CD4-positive, alpha-beta T cell treated with Interleukin-4 for 4 hours (primary cell): ENCODE measurements around the gene PARP12.

Experiments
- DNase-seq: peaks from one replicate; pipeline ENCODE4 v3.0.0-alpha.2; 2020

The PARP12 gene

GRCh38 chr7:140010194-140010895 lies 52.4 kb downstream of the PARP12 start:
- DNase-seq: no peak

DNA sequence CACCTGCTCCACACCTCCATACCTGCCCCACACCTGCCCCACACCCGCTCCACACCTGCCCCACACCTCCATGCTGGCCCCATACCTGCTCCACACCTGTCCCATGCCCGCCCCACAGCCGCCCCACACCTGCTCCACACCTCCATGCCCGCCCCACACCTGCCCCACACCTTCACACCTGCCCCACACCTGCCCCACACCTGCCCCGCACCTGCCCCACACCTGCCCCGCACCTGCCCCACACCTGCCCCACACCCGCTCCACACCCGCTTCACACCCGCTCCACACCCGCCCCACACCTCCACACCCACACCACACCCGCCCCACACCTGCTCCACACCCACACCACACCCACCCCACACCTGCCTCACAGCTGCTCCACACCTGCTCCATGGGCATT lies 53.0 kb downstream of the PARP12 start:
- DNase-seq: no peak

GRCh38 chr7:140008755-140009610 lies 53.8 kb downstream of the PARP12 start:
- DNase-seq: no peak

DNA sequence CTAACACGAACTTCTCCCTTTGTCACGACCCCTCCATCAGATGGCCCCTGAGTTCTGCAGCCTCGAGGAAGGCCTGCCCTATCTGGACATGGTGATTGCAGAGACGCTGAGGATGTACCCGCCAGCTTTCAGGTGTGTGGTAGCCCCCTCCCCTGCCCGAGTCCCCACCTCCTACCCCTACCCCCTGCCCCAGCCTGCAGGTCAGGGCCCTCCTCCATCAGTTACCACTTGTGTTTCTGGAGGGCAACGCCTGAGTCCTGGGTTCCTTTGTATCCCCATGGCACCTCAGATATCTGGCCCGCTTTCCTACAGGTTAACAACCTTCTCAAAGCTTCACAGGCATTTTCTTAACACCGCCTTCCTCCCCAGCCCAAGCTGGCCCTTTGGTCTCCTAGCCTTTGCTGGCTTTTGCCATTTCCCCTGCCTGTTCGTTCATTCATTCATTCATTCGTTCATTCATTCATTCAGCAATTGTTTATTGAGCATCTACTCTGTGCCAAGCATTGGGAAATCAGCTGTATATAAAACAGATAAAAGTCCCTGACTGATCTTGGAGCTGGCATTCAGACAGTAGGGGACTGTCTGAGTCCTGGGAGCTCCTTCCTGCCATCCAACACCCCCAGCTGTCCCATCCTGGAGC lies 55.6 kb downstream of the PARP12 start:
- no peak for DNase-seq

DNA sequence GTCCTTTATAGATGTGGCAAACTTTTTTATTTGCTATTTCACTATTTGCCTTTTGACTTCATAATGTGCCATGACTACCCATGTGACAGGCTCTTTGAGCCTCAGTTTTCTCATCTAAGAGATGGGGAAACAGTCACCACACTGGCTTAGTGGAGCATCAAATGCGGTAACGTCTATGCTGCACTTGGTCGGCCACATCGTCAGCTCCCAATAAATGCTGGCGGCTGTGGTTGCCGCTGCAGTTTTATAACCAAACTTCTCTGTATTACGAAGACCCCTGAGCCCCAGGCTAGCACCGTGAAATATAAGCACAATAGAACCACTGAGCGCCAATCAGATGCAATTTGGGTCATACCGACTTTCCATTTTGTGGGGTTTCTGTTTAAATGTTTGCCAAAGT lies 56.2 kb downstream of the PARP12 start:
- no peak for DNase-seq

- DNase-seq: no peak
These were observed 56.8 kb downstream of the PARP12 start for GRCh38 chr7:140005754-140006503.

- DNase-seq: no peak
These were observed 57.4 kb downstream of the PARP12 start for GRCh38 chr7:140005341-140005740.

DNA sequence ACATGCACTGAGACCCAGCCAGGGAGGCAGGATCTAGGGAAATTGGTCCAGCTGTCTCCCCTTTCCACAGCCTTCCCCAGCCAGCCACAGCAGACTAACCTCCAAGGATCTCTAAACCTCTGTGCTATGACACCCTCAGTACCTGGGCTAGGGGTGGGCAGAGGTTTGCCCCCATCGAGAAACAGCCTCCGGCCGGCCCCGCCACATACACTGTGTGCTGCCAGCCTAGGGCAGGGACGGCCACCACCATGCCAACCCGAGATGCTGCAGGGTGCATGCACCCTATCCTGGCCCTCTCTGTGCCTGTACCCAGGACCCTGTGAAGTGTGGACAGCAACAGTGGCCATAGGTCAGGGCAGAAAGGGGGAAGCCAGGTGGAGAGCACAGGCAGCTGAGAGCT lies 58.1 kb downstream of the PARP12 start:
- DNase-seq: no peak

DNA sequence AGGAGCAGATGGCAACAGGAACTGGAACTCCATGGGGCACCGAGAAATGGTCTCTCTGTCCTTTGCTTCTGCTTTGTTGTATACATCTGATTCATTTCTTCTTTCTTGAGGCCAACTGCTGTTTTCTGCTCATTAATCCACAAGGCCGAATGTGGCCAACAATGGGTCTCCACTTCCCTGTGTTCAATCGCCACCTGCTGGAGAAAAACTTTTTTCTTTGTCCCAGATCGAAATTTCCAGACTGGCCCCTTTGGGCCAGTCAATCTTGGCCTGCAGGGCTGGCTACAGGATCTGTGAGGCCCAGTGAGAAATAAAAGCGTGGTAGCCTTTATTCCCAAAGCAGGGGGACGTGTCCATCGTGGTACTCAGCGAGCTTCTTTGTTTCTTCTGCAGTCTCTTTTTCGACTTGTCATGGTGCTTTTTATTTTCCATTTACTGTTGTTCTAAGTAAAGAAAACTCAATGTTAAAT lies 58.8 kb downstream of the PARP12 start:
- peak; percentile 37 for DNase-seq

DNA sequence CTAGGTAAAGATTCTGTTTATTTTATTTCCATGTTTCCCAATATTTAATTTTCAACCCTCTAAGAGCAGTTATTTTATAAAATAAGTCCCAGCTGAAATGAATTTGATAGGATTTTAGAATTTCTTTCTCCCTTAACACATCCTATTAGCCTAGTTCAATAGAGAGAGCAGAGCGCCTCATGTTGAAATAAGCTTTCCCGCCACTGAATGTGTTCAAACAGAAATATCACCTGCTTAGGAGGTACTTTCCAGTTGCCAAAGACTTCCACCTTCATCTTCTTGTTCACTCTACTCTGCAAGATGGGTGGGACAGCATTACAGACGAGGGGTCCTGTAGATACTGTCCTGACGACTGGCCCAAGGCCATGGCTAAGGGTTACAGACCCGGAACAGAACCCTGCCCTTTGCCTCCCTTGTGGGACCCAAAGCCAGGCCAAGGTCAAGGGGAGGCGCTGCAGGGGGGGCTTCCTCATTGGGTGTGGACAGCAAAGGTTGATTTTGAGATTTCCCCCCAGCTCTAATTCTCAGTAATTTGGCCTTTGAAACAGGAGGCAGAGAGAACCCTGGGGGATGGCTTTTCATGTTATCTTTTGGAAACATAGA lies 62.0 kb downstream of the PARP12 start:
- DNase-seq: no peak

GRCh38 chr7:139999516-139999915 lies 63.2 kb downstream of the PARP12 start:
- no peak for DNase-seq

DNA sequence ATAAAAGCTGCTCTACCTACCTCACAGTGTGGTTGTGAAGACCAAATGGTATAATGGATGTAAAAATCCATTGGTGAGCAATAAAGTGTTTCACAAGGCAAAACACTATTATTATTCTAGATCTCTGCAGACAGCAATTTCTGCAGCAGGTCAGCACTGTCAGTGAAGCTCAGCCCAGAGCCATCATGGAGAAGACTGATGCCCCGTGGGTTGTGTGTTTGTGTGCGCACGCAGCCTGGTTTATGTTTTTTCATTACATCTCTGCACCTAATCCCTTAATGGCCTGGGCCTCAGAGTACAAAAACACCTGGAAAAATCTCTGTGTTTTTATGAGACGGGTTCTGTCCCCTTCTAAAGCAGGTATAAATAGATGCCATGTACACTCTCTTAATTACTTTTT lies 64.2 kb downstream of the PARP12 start:
- DNase-seq: no peak

GRCh38 chr7:139995017-139995915 lies 67.5 kb downstream of the PARP12 start:
- no peak for DNase-seq

DNA sequence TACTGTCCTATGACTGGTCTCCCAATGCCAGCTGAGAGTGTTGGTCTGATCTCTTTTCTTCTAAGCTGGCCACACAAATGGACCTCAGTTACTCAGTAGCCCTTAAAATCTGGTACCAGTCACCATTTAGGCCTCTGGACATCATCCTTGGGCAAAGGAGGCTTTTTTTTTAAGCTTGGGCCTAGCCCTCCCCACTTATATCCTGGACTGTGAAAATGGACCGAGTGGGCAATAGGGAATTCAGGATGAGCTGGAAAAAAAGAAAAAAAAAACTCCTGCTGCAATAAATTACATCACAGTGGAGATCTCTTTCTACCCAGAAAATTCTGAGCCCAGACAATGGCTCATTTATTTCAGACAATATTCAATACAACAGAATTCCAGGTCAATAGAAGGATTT lies 68.4 kb downstream of the PARP12 start:
- no peak for DNase-seq

GRCh38 chr7:139993592-139993991 lies 69.2 kb downstream of the PARP12 start:
- DNase-seq: no peak

DNA sequence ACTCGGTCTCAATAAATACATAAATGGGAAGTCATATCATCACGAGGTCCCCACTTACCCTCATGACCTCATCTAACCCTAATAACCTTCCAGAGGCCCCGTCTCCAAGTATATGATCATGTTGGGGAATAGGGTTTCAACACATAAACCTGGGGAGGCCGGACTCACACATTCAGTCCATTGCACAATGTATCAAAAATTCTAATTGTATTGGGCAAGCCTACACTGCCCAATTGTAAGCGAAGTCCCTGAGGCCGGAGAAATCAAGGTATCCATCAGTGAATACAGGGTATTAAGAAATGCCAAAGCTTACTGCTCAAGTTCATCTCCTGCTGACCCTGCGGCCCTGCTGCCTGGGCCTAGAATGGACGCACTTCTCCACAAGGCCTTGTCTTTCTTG lies 69.6 kb downstream of the PARP12 start:
- no peak for DNase-seq

- DNase-seq: no peak
These were observed 70.3 kb downstream of the PARP12 start for GRCh38 chr7:139992353-139993044.

DNA sequence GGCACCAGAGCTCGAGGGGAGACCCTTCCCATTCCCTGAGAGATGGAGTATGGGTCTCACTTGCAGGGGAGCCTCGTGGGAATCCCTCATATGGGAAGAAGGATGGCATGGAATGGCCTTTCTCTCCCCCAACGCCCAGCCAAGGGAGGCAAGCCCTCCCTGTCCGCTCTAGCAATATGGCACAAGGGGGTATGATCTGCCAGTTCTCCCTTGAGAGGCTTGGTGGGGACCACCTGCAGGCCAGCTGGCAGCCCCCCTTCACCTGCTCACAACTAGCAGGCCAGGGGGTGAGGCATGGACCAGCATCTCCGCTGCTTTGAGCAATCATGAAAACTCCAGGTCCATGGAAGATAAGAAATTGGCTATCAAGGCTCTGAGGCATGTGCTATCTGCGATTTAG lies 70.8 kb downstream of the PARP12 start:
- DNase-seq: no peak

GRCh38 chr7:139991269-139991666 lies 71.5 kb downstream of the PARP12 start:
- no peak for DNase-seq

DNA sequence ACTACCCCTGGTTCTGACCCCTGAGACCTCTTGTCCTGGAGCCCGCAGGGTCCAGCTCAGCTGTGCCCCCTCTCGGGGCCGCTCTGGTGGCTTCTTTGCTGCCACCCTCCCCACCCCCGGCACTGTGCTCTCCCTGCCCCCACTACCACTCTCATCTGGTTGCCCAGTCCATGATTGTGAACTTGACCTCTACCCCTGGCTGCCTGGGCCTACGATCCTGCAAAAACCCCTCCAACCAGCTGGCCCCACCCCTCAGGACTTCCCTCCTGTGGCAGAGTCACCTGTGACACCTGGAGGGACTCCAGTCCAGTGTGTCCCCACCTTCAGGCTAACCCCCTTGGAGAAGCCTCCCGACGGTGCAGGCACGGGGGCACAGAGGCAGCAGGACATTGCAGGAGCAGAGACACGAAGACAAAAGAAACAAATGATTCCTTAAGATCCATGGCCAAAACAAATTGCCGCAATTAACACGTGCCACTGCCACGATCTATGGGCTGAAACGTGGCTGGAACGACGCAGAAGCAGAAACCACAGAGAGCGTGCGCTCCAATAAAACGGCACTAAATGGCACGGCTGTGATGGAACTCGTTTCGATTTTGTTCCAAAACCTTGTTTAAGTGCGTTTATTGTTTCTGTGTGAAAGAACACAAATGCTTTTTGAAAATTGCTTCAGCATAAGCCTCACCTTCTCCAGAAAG lies 72.0 kb downstream of the PARP12 start:
- no peak for DNase-seq
